H7 (cell line): ENCODE results near the gene ALPG. TPM values are rescaled to one million over a fixed set of nuclear protein-coding genes. Genes with fewer than 3 reads are reported as not detected.
A peak's percentile ranks its signal among the peaks of the same experiment; 100 is the strongest.
"Not testable (repeated sequence)": the region's sequence is repeated elsewhere in the genome, so short reads cannot be mapped to it uniquely, and the experiment has no call there.

Experiments
- DNase-seq: peaks from one replicate; pipeline ENCODE4 v3.0.0; 2012
- H3K27me3 ChIP-seq: 2 replicates; pipeline ENCODE4 v1.6.0; 2011; ENCODE audit warnings: mild to moderate bottlenecking, low read length; ENCODE audit not compliant: control insufficient read depth, insufficient read depth
- H3K36me3 ChIP-seq: replicated peaks from 2 replicates; pipeline ENCODE4 v1.5.1; 2011; ENCODE audit warnings: low read length; ENCODE audit not compliant: control insufficient read depth, insufficient read depth
- H3K4me3 ChIP-seq: 2 replicates; pipeline ENCODE4 v1.5.1; 2011; ENCODE audit warnings: low read depth, mild to moderate bottlenecking, control low read depth, low read length, moderate library complexity; ENCODE audit not compliant: insufficient read depth
- total RNA-seq: library from RNA; depleted of rRNA; stranded (reverse); fragments of >200 nt; shearing (Covaris generic); gene quantifications from 2 replicates; pipeline ENCODE4 v1.2.3, GENCODE V29; 2014

Gene ALPG
- total RNA-seq, 1 experiment from 2014 or later, result 0.21 TPM

DNA sequence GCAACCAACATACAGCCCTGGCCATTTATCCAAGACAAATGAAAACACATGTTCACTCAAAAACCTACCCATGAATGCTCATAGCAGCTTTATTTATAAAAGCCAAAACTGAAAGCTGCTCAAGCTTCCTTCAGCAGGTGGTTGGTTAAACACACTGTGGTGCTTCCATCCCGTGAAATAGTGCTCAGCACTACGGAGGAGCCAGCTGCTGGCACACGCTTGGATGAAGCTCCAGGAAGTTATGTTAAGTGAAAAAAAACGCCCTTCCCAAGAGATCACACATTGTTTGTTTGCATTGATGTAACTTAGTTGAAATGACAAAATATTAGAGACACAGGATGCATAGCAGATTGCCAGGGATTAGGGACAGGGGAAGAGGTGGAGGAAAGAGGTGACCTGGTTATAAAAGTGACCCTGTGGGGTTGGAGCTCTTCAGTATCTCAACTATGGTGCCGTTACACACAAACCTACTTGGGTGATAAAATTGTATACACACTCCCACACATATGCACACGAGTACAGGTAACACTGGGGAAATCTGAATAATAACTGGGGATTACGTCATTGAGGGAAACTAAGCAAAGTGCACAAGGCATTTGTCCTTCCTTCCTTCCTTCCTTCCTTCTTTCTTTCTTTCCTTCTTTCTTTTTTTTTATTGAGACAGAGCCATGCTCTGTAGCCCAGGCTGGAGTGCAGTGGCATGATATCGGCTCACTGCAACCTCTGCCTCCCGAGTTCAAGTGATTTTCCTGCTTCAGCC, 6.2 kb upstream of the ALPG start:
- no peak for DNase-seq

GRCh38 chr2:232402518-232402917, 4.1 kb upstream of the ALPG start:
- peak; percentile 14 for DNase-seq
- no peaks in the 10 kb centered on the region for H3K36me3 ChIP-seq

More for the DNA sequence above, 6.2 kb upstream of the ALPG start:
- Histone ChIP-seq H3K4me3 (no peak overlapping the region), H3K27me3 (no peaks in the 10 kb centered on the region), H3K36me3 (no peaks in the 10 kb centered on the region)

DNA sequence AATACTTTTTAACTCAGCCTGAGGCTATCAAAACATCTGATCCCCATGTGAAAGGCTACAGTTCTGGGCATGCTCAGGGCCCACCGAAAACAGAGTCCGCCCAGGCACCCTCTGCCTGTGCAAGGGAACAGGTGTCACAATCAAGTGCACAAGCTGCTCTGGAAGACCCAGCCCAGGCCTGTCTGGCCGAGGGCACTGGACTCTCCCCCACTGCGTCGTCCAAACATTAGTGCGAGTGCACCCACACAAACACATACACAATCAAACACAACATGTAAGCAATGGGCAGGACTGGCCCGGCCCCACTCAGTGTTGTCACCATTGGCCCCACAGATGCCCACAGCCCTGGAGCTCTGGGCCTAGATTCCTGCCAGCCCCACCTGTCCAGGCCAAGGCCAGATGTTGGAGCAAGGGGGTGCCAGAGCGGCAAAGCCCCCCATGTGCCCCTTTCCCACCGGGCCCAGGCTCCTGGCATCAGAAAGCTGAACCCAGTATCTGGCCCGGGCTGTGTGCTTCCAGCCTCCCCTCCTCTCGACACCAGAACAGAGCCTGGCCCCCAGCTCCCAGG, 617 bp upstream of the ALPG start:
- H3K27me3 ChIP-seq, result no peaks in the 10 kb centered on the region
- no peak for DNase-seq

More at GRCh38 chr2:232402518-232402917, 4.1 kb upstream of the ALPG start:
- H3K4me3 ChIP-seq, result no peak overlapping the region
- no peaks in the 10 kb centered on the region for H3K27me3 ChIP-seq

GRCh38 chr2:232407428-232408150, 945 bp downstream of the ALPG start:
- DNase-seq, result peak; percentile 51
- not testable (repeated sequence) for H3K27me3 ChIP-seq, H3K4me3 ChIP-seq, H3K36me3 ChIP-seq

More for the DNA sequence above, 617 bp upstream of the ALPG start:
- no peaks in the 10 kb centered on the region for H3K36me3 ChIP-seq
- no peak overlapping the region for H3K4me3 ChIP-seq

- H3K27me3 ChIP-seq, DNase-seq, H3K4me3 ChIP-seq, H3K36me3 ChIP-seq: not testable (repeated sequence)
These were observed 1.6 kb downstream of the ALPG start for GRCh38 chr2:232408269-232408668.

DNA sequence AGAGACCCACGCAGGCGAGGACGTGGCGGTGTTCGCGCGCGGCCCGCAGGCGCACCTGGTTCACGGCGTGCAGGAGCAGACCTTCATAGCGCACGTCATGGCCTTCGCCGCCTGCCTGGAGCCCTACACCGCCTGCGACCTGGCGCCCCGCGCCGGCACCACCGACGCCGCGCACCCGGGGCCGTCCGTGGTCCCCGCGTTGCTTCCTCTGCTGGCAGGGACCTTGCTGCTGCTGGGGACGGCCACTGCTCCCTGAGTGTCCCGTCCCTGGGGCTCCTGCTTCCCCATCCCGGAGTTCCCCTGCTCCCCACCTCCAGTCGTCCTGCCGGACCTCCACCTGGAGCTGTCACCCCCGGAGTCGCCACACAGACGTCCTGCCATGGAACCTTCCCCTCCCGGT, 3.0 kb downstream of the ALPG start:
- DNase-seq, result peak; percentile 35
- H3K27me3 ChIP-seq, H3K4me3 ChIP-seq, H3K36me3 ChIP-seq: not testable (repeated sequence)

DNA sequence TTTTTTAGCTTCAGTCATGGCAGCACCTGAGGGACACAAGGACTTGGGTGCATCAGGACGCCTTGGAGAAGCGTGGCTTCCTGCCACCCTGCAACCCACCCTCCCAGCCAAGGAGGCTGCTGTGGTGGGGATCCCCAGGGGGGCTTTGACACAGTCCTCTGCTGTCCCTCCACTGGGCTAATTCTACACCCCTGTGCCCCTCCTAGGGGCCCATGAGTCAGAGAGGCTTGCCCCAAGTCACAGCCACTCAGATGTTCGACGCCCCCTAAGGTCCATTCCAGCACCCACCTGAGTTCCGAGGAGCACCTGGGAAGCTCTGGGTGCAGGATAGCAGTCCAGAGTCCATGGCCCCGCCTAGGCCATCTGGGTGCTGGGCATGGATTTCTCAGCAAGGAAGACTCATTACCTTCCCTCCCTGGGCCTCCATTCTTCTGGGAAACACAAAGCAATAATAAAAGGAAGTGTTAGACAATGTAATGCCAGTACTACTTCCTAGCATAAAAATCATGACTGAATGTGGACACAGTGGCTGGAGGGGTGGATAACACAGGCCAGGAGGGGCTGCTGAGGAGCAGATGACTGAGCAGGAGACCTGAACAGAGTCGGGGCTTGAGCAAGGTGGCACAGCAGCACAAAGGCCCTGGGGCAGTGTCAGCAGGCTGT, 3.7 kb downstream of the ALPG start:
- no peaks in the 10 kb centered on the region for H3K36me3 ChIP-seq
- no peaks in the 10 kb centered on the region for H3K27me3 ChIP-seq
- no peak overlapping the region for H3K4me3 ChIP-seq
- no peak for DNase-seq

DNA sequence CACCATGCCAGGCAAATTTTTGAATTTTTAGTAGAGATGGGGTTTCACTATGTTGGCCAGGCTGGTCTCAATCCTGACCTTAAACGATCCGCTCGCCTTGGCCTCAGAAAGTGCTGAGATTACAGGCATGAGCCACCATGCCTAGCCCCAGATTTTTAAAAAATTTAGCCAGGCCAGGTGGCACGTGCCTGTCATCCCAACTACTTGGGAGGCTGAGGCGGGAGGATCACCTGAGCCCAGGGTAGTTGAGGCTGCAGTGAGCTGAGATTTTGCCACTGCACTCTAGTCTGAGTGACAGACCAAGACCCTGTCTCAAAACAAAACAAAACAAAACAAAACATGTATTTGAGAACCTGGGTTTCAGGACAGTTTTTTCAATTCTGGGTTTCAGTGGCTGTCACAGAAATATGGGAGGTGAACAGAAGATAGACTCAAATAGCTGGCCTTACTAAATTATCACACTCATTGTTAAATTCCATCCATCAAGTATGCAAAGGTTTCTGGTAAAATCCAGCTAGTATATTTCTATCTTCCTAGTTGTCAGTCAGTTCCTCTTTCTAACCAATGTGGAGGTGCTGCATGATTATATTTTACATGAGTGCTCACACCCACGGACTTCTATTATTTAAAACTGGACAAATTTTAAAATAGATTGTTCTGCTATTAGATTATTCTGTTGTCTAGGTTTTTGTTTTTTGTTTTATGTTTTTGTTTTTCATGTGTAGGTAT, 5.4 kb downstream of the ALPG start:
- Histone ChIP-seq H3K36me3 (no peaks in the 10 kb centered on the region), H3K27me3 (no peaks in the 10 kb centered on the region; the same call in none of the 2 replicates), H3K4me3 (no peak overlapping the region)
- DNase-seq, result no peak

DNA sequence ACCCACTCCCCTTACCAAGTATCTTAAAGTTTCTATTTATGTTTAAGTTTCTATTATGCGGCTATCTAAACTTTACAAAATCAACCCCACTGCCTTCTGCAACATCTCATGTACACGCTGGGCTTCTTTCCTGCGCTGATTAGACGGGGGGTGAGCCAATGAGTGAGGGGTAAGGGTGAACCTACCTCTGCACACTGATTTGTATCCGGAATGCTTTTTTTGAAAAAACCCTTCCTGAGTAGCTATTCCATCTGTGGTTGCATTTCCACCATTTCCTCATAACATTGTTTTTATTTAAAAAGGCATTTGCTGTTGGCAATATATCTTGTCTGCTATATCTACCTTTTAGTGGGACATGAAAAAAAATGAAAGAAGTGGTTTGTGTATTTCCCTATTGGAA, 6.3 kb downstream of the ALPG start:
- DNase-seq, result no peak
- Histone ChIP-seq H3K4me3 (no peak overlapping the region), H3K36me3 (peaks cover 2% of the 10 kb centered on the region; the same call in 1 of the 2 replicates), H3K27me3 (peaks cover 6% of the 10 kb centered on the region)

DNA sequence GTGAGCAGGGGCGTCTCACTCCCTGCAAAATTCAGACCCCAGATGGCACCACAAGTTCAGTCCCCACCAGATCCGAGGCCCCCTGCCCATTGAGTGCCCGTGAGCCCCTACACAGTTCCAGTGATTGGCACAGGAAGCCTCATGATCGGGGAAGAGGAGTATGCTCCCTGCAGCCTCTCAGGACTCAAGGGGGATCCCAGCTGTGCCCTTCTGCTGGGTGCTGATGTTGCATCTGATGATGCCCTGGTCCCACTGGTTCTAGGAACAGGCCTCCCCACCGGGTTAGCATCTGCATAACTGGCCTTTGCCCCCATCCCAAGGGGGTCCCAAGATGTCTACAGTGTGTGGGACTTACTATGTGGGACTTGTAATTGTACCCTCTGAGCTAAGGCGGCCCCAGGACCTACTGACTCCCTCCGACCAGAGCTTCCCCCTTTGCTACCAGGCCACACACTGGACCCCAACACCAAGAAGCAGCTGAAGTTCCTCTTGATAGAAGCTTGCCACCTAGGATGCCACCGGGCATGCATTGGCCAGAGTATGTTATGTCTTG, 8.6 kb downstream of the ALPG start:
- peak; percentile 27 for DNase-seq
- Histone ChIP-seq H3K27me3 (peaks cover 28% of the 10 kb centered on the region), H3K4me3 (no peak overlapping the region), H3K36me3 (peaks cover 4% of the 10 kb centered on the region; the same call in 1 of the 2 replicates)

- Histone ChIP-seq H3K27me3 (peaks cover 35% of the 10 kb centered on the region), H3K4me3 (no peak overlapping the region), H3K36me3 (peaks cover 4% of the 10 kb centered on the region; the same call in 1 of the 2 replicates)
- peak; percentile 31 for DNase-seq
These were observed 9.3 kb downstream of the ALPG start for GRCh38 chr2:232415736-232416520.

- no peak overlapping the region for H3K4me3 ChIP-seq
- peak; percentile 37 for DNase-seq
- peaks cover 4% of the 10 kb centered on the region; the same call in 1 of the 2 replicates for H3K36me3 ChIP-seq
- H3K27me3 ChIP-seq, result peaks cover 44% of the 10 kb centered on the region
These were observed 10.2 kb downstream of the ALPG start for GRCh38 chr2:232416521-232417470.
